HG02970 (cell line): ENCODE data around the gene SCRN3.
"Not testable (repeated sequence)": the region's sequence is repeated elsewhere in the genome, so short reads cannot be mapped to it uniquely, and the experiment has no call there.

ENCODE experiments used
- ATAC-seq: cut with Tn5 transposase; IDR thresholded peaks from one replicate; pipeline ENCODE4 v1.9.1; 2021; ENCODE audit warnings: mild to moderate bottlenecking, moderate library complexity, moderate number of reproducible peaks; ENCODE audit not compliant: unreplicated experiment, low FRiP score

SCRN3 gene

GRCh38 chr2:174395284-174395968 is at the start of gene SCRN3:
Gene SCRN3, plus strand, starts transcription at chr2:174395730. Its CDS starts 2,554 bp downstream, at chr2:174398284.
- peak; percentile 94 for ATAC-seq

- ATAC-seq: no peak
These were observed 45.5 kb upstream of the SCRN3 start for GRCh38 chr2:174350018-174350417.

GRCh38 chr2:174350593-174351181 is 44.8 kb upstream of the SCRN3 start:
- ATAC-seq: no peak

- no peak for ATAC-seq
These were observed 42.5 kb upstream of the SCRN3 start for GRCh38 chr2:174353004-174353403.

GRCh38 chr2:174356347-174356746 is 39.2 kb upstream of the SCRN3 start:
- ATAC-seq: no peak

- ATAC-seq: not testable (repeated sequence)
These were observed 35.9 kb upstream of the SCRN3 start for GRCh38 chr2:174359663-174360062.

GRCh38 chr2:174362949-174363348 is 32.6 kb upstream of the SCRN3 start:
- no peak for ATAC-seq

GRCh38 chr2:174363492-174364225 is 31.9 kb upstream of the SCRN3 start:
- ATAC-seq: not testable (repeated sequence)

GRCh38 chr2:174364628-174365027 is 30.9 kb upstream of the SCRN3 start:
- ATAC-seq: no peak

GRCh38 chr2:174365571-174365970 is 30.0 kb upstream of the SCRN3 start:
- no peak for ATAC-seq

GRCh38 chr2:174368691-174369090 is 26.8 kb upstream of the SCRN3 start:
- ATAC-seq: no peak

- ATAC-seq: no peak
These were observed 18.6 kb upstream of the SCRN3 start for GRCh38 chr2:174376967-174377366.

- no peak for ATAC-seq
These were observed 11.7 kb upstream of the SCRN3 start for GRCh38 chr2:174383796-174384195.

- no peak for ATAC-seq
These were observed 10.3 kb upstream of the SCRN3 start for GRCh38 chr2:174385201-174385600.

- ATAC-seq: not testable (repeated sequence)
These were observed 6.8 kb upstream of the SCRN3 start for GRCh38 chr2:174388706-174389105.

GRCh38 chr2:174389542-174389941 is 6.0 kb upstream of the SCRN3 start:
- ATAC-seq: no peak

- not testable (repeated sequence) for ATAC-seq
These were observed 5.2 kb upstream of the SCRN3 start for GRCh38 chr2:174390303-174390702.

- no peak for ATAC-seq
These were observed 2.8 kb upstream of the SCRN3 start for GRCh38 chr2:174392706-174393105.

GRCh38 chr2:174395969-174396630 is 570 bp downstream of the SCRN3 start:
- ATAC-seq: peak; percentile 22

GRCh38 chr2:174397773-174398172 is 2.2 kb downstream of the SCRN3 start:
- ATAC-seq: no peak

GRCh38 chr2:174399171-174399570 is 3.6 kb downstream of the SCRN3 start:
- ATAC-seq: no peak
